ENCODE results near the gene COL27A1.
"Not testable (repeated sequence)": the region's sequence is repeated elsewhere in the genome, so short reads cannot be mapped to it uniquely, and the experiment has no call there.

Gene COL27A1

GRCh38 chr9:114314881-114315722 lies 159.8 kb downstream of the COL27A1 start:
- DNase-seq (ENCODE audit: low read depth in 3 of 3, low spot score in 1 of 3), result no peak

- DNase-seq (ENCODE audit: low read depth in 3 of 3, low spot score in 1 of 3), result no peak
Measured at GRCh38 chr9:114315723-114316363, 160.5 kb downstream of the COL27A1 start.

GRCh38 chr9:114316605-114317230 lies 161.4 kb downstream of the COL27A1 start:
- no peak for DNase-seq (ENCODE audit: low read depth in 3 of 3, low spot score in 1 of 3)

GRCh38 chr9:114317665-114318357 lies 162.5 kb downstream of the COL27A1 start:
- no peak for DNase-seq (ENCODE audit: low read depth in 3 of 3, low spot score in 1 of 3)

GRCh38 chr9:114318416-114318815 lies 163.1 kb downstream of the COL27A1 start:
- DNase-seq (ENCODE audit: low read depth in 3 of 3, low spot score in 1 of 3), result no peak

GRCh38 chr9:114319147-114319546 lies 163.8 kb downstream of the COL27A1 start:
- DNase-seq (ENCODE audit: low read depth in 3 of 3, low spot score in 1 of 3), result no peak

- DNase-seq (ENCODE audit: low read depth in 3 of 3, low spot score in 1 of 3), result not testable (repeated sequence)
Measured at GRCh38 chr9:114320710-114321109, 165.4 kb downstream of the COL27A1 start.

- DNase-seq (ENCODE audit: low read depth in 3 of 3, low spot score in 1 of 3), result no peak
Measured at GRCh38 chr9:114321759-114322158, 166.4 kb downstream of the COL27A1 start.

GRCh38 chr9:114322160-114322818 lies 167.0 kb downstream of the COL27A1 start:
- DNase-seq (ENCODE audit: low read depth in 3 of 3, low spot score in 1 of 3), result not testable (repeated sequence)

GRCh38 chr9:114322831-114323531 lies 167.6 kb downstream of the COL27A1 start, which contains the start of gene ORM1:
TSS of gene ORM1 (plus strand) at chr9:114323098. CDS start at chr9:114323134, 36 bp downstream.
- not testable (repeated sequence) for DNase-seq (ENCODE audit: low read depth in 3 of 3, low spot score in 1 of 3)

GRCh38 chr9:114323849-114324248 lies 168.5 kb downstream of the COL27A1 start:
- not testable (repeated sequence) for DNase-seq (ENCODE audit: low read depth in 3 of 3, low spot score in 1 of 3)

GRCh38 chr9:114324492-114324891 lies 169.2 kb downstream of the COL27A1 start:
- DNase-seq (ENCODE audit: low read depth in 3 of 3, low spot score in 1 of 3), result no peak

- not testable (repeated sequence) for DNase-seq (ENCODE audit: low read depth in 3 of 3, low spot score in 1 of 3)
Measured at GRCh38 chr9:114324965-114325364, 169.6 kb downstream of the COL27A1 start.

GRCh38 chr9:114325684-114326254 lies 170.4 kb downstream of the COL27A1 start:
- DNase-seq (ENCODE audit: low read depth in 3 of 3, low spot score in 1 of 3), result not testable (repeated sequence)

GRCh38 chr9:114327749-114328148 lies 172.4 kb downstream of the COL27A1 start:
- DNase-seq (ENCODE audit: low read depth in 3 of 3, low spot score in 1 of 3), result no peak

- not testable (repeated sequence) for DNase-seq (ENCODE audit: low read depth in 3 of 3, low spot score in 1 of 3)
Measured at GRCh38 chr9:114328357-114328820, 173.1 kb downstream of the COL27A1 start.

GRCh38 chr9:114328937-114329624 lies 173.7 kb downstream of the COL27A1 start:
- DNase-seq (ENCODE audit: low read depth in 3 of 3, low spot score in 1 of 3), result not testable (repeated sequence)

- not testable (repeated sequence) for DNase-seq (ENCODE audit: low read depth in 3 of 3, low spot score in 1 of 3)
Measured at GRCh38 chr9:114329625-114330022, 174.3 kb downstream of the COL27A1 start, which contains the start of gene ORM2. TSS of gene ORM2 (plus strand) at chr9:114329869. CDS start at chr9:114329905, 36 bp downstream.

GRCh38 chr9:114330636-114331035 lies 175.3 kb downstream of the COL27A1 start:
- DNase-seq (ENCODE audit: low read depth in 3 of 3, low spot score in 1 of 3), result no peak
